H1 (cell line): ENCODE data around the gene PSMC3IP. TPM values are rescaled to one million over a fixed set of nuclear protein-coding genes. Genes with fewer than 3 reads are reported as not detected.

Source experiments
- BACH1 ChIP-seq: IDR thresholded peaks from 2 replicates; pipeline ENCODE4 v1.6.1; 2012; ENCODE audit warnings: low read length, improper control_type of control experiment
- EZH2 ChIP-seq: fragments of 200-600 bp; sonication (generic); IDR thresholded peaks from 2 replicates; pipeline ENCODE4 v1.7.1; 2012; ENCODE audit warnings: low read depth, mild to moderate bottlenecking, moderate library complexity, low read length, inconsistent platforms; ENCODE audit not compliant: severe bottlenecking
- MAFK ChIP-seq: IDR thresholded peaks from 2 replicates; pipeline ENCODE4 v1.6.1; 2012; ENCODE audit warnings: low read depth, mild to moderate bottlenecking, improper control_type of control experiment, low read length
- TAF1 ChIP-seq: IDR thresholded peaks from 2 replicates; pipeline ENCODE4 v1.6.1; 2011; ENCODE audit warnings: mild to moderate bottlenecking, low read depth, low read length
- TAF7 ChIP-seq: optimal IDR thresholded peaks from 2 replicates; pipeline ENCODE3; 2011; ENCODE audit warnings: low read depth, mild to moderate bottlenecking, inconsistent platforms, low read length, moderate library complexity, borderline replicate concordance
- polyA plus RNA-seq, 7 experiments: library from polyadenylated mRNA; depleted of rRNA in 3 of 7; stranded (reverse) in 5 of 7; unstranded in 2 of 7; fragments of >200 nt in 5 of 7; fragments of 200-250 nt in 2 of 7; gene quantifications; 1 replicate in 5 of 7; 2 replicates in 1 of 7; 4 replicates in 1 of 7; pipeline versions ENCODE4 v1.2.1 to v1.2.3, GENCODE V29; 2011 to 2013; ENCODE audit warnings: missing spikeins in 2 of 7, mixed read lengths in 2 of 7
- total RNA-seq: library from RNA; stranded (reverse); fragmentation: NEBNext Ultra II Directional; extraction: Animal tissue kit (Norgen Biotek cat#: 25700); gene quantifications from 2 replicates; pipeline ENCODE4 v1.2.1, GENCODE V29; 2021
- TF ChIP-seq, protein P1 (sequence below): fragments of 300-600 bp; sonication (generic); IDR thresholded peaks from 2 replicates; pipeline ENCODE4 v1.7.1; 2012; ENCODE audit warnings: low read length, moderate library complexity, mild to moderate bottlenecking, inconsistent platforms; ENCODE audit not compliant: insufficient replicate concordance

The PSMC3IP gene
- total and polyA plus RNA-seq, 2 of the 8 experiments (the other 6 are each of a cell fraction or from before 2014, with no cell fraction given): 11.5 to 21.9 TPM

GRCh38 chr17:42568341-42569111 lies 9.0 kb downstream of the PSMC3IP start (continued):
- TF ChIP-seq, protein P1, sequence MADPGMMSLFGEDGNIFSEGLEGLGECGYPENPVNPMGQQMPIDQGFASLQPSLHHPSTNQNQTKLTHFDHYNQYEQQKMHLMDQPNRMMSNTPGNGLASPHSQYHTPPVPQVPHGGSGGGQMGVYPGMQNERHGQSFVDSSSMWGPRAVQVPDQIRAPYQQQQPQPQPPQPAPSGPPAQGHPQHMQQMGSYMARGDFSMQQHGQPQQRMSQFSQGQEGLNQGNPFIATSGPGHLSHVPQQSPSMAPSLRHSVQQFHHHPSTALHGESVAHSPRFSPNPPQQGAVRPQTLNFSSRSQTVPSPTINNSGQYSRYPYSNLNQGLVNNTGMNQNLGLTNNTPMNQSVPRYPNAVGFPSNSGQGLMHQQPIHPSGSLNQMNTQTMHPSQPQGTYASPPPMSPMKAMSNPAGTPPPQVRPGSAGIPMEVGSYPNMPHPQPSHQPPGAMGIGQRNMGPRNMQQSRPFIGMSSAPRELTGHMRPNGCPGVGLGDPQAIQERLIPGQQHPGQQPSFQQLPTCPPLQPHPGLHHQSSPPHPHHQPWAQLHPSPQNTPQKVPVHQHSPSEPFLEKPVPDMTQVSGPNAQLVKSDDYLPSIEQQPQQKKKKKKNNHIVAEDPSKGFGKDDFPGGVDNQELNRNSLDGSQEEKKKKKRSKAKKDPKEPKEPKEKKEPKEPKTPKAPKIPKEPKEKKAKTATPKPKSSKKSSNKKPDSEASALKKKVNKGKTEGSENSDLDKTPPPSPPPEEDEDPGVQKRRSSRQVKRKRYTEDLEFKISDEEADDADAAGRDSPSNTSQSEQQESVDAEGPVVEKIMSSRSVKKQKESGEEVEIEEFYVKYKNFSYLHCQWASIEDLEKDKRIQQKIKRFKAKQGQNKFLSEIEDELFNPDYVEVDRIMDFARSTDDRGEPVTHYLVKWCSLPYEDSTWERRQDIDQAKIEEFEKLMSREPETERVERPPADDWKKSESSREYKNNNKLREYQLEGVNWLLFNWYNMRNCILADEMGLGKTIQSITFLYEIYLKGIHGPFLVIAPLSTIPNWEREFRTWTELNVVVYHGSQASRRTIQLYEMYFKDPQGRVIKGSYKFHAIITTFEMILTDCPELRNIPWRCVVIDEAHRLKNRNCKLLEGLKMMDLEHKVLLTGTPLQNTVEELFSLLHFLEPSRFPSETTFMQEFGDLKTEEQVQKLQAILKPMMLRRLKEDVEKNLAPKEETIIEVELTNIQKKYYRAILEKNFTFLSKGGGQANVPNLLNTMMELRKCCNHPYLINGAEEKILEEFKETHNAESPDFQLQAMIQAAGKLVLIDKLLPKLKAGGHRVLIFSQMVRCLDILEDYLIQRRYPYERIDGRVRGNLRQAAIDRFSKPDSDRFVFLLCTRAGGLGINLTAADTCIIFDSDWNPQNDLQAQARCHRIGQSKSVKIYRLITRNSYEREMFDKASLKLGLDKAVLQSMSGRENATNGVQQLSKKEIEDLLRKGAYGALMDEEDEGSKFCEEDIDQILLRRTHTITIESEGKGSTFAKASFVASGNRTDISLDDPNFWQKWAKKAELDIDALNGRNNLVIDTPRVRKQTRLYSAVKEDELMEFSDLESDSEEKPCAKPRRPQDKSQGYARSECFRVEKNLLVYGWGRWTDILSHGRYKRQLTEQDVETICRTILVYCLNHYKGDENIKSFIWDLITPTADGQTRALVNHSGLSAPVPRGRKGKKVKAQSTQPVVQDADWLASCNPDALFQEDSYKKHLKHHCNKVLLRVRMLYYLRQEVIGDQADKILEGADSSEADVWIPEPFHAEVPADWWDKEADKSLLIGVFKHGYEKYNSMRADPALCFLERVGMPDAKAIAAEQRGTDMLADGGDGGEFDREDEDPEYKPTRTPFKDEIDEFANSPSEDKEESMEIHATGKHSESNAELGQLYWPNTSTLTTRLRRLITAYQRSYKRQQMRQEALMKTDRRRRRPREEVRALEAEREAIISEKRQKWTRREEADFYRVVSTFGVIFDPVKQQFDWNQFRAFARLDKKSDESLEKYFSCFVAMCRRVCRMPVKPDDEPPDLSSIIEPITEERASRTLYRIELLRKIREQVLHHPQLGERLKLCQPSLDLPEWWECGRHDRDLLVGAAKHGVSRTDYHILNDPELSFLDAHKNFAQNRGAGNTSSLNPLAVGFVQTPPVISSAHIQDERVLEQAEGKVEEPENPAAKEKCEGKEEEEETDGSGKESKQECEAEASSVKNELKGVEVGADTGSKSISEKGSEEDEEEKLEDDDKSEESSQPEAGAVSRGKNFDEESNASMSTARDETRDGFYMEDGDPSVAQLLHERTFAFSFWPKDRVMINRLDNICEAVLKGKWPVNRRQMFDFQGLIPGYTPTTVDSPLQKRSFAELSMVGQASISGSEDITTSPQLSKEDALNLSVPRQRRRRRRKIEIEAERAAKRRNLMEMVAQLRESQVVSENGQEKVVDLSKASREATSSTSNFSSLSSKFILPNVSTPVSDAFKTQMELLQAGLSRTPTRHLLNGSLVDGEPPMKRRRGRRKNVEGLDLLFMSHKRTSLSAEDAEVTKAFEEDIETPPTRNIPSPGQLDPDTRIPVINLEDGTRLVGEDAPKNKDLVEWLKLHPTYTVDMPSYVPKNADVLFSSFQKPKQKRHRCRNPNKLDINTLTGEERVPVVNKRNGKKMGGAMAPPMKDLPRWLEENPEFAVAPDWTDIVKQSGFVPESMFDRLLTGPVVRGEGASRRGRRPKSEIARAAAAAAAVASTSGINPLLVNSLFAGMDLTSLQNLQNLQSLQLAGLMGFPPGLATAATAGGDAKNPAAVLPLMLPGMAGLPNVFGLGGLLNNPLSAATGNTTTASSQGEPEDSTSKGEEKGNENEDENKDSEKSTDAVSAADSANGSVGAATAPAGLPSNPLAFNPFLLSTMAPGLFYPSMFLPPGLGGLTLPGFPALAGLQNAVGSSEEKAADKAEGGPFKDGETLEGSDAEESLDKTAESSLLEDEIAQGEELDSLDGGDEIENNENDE: no peak
- TF ChIP-seq EZH2 (no peak), MAFK (no peak), TAF7 (no peak), TAF1 (no peak), BACH1 (no peak)
